ENCODE data around the gene USP12.
A peak's percentile ranks its signal among the peaks of the same experiment; 100 is the strongest.

USP12 gene

DNA sequence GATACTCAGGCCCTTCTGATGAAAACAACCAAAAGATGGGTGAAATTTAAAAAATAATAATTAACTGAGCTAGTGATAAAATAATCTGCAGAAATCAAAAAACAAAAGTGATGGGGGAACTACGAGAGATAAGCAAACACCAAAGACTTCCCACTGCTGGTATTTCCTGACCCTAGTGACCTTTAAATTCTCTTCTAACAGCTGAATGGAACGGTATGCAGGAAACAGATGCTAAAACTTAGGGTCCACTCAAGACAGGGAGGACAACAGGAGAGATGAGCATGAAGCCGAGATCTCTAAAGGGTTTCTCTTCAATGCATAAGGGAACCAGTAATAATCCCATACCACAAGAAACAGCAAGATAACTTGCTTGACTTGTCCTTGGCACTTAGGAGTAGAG, 50.8 kb downstream of the USP12 start:
- DNase-seq (ENCODE audit: low read depth): peak; percentile 12
- TF ChIP-seq, protein P1, sequence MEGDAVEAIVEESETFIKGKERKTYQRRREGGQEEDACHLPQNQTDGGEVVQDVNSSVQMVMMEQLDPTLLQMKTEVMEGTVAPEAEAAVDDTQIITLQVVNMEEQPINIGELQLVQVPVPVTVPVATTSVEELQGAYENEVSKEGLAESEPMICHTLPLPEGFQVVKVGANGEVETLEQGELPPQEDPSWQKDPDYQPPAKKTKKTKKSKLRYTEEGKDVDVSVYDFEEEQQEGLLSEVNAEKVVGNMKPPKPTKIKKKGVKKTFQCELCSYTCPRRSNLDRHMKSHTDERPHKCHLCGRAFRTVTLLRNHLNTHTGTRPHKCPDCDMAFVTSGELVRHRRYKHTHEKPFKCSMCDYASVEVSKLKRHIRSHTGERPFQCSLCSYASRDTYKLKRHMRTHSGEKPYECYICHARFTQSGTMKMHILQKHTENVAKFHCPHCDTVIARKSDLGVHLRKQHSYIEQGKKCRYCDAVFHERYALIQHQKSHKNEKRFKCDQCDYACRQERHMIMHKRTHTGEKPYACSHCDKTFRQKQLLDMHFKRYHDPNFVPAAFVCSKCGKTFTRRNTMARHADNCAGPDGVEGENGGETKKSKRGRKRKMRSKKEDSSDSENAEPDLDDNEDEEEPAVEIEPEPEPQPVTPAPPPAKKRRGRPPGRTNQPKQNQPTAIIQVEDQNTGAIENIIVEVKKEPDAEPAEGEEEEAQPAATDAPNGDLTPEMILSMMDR (conservative IDR thresholded peaks at IDR 0.05; ENCODE audit: low read length): no peak
- H3K4me3 ChIP-seq (ENCODE audit: low read length): no peak overlapping the region

DNA sequence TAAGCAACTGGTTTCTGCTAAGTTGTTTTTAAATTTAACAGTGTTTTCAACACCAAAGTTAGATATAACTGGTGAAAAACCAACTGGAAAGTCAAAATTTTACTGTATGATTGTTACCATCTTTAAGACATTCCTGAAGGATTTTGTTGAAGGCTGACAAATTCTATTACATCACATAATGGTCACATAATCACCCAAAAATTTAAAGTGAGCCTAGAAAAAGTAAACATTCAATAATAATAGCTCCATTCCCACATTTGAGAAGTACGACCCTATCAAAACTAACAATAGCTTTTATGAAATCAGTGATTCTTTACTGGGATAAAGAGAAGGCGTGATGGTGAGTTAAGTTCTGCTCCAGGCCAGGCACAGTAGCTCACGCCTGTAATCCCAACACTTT, 51.6 kb downstream of the USP12 start:
- peak; percentile 47 for DNase-seq (ENCODE audit: low read depth)
- TF ChIP-seq, protein P1 (conservative IDR thresholded peaks at IDR 0.05; ENCODE audit: low read length): no peak
- no peak overlapping the region for H3K4me3 ChIP-seq (ENCODE audit: low read length)

- TF ChIP-seq, protein P1 (conservative IDR thresholded peaks at IDR 0.05; ENCODE audit: low read length): no peak
- no peak overlapping the region for H3K4me3 ChIP-seq (ENCODE audit: low read length)
- no peak for DNase-seq (ENCODE audit: low read depth)
These were observed 53.1 kb downstream of the USP12 start for GRCh38 chr13:27118428-27119054.

GRCh38 chr13:27117952-27118351, 53.7 kb downstream of the USP12 start:
- DNase-seq (ENCODE audit: low read depth): no peak
- TF ChIP-seq, protein P1 (conservative IDR thresholded peaks at IDR 0.05; ENCODE audit: low read length): no peak
- no peak overlapping the region for H3K4me3 ChIP-seq (ENCODE audit: low read length)

GRCh38 chr13:27117158-27117557, 54.5 kb downstream of the USP12 start:
- TF ChIP-seq, protein P1 (conservative IDR thresholded peaks at IDR 0.05; ENCODE audit: low read length): no peak
- DNase-seq (ENCODE audit: low read depth): no peak
- H3K4me3 ChIP-seq (ENCODE audit: low read length): no peak overlapping the region

GRCh38 chr13:27113436-27113835, 58.2 kb downstream of the USP12 start:
- no peak overlapping the region for H3K4me3 ChIP-seq (ENCODE audit: low read length)
- DNase-seq (ENCODE audit: low read depth): no peak
- TF ChIP-seq, protein P1 (conservative IDR thresholded peaks at IDR 0.05; ENCODE audit: low read length): no peak

GRCh38 chr13:27112006-27112405, 59.6 kb downstream of the USP12 start:
- TF ChIP-seq, protein P1 (conservative IDR thresholded peaks at IDR 0.05; ENCODE audit: low read length): no peak
- no peak for DNase-seq (ENCODE audit: low read depth)
- H3K4me3 ChIP-seq (ENCODE audit: low read length): no peak overlapping the region
